NB4 (cell line): ENCODE results near the gene ATXN7L1.

Source experiments
- CTCF ChIP-seq: IDR thresholded peaks from one replicate; pipeline ENCODE4 v1.5.1; 2012; ENCODE audit warnings: low read depth, low read length
- MAX ChIP-seq: IDR thresholded peaks from 2 replicates; pipeline ENCODE4 v1.6.1; 2011; ENCODE audit warnings: low read depth, low read length
- POLR2A ChIP-seq: IDR thresholded peaks from 2 replicates; pipeline ENCODE4 v1.6.1; 2011; ENCODE audit warnings: mild to moderate bottlenecking; ENCODE audit not compliant: insufficient read length; ENCODE audit errors: extremely low read depth

GRCh38 chr7:105766421-105767073, 109.9 kb downstream of the ATXN7L1 start:
- TF ChIP-seq POLR2A (no peak), MAX (no peak), CTCF (no peak)
